Activated T-helper 1 cell treated with Interleukin-2 at 50 U/mL for 16 hours (primary cell): ENCODE measurements around the gene PFAS.
"Not testable (repeated sequence)": the region's sequence is repeated elsewhere in the genome, so short reads cannot be mapped to it uniquely, and the experiment has no call there.

Experiments
- DNase-seq: peaks from one replicate; pipeline ENCODE4 v3.0.0-alpha.2; 2020; ENCODE audit warnings: low read depth

The PFAS gene, protein sequence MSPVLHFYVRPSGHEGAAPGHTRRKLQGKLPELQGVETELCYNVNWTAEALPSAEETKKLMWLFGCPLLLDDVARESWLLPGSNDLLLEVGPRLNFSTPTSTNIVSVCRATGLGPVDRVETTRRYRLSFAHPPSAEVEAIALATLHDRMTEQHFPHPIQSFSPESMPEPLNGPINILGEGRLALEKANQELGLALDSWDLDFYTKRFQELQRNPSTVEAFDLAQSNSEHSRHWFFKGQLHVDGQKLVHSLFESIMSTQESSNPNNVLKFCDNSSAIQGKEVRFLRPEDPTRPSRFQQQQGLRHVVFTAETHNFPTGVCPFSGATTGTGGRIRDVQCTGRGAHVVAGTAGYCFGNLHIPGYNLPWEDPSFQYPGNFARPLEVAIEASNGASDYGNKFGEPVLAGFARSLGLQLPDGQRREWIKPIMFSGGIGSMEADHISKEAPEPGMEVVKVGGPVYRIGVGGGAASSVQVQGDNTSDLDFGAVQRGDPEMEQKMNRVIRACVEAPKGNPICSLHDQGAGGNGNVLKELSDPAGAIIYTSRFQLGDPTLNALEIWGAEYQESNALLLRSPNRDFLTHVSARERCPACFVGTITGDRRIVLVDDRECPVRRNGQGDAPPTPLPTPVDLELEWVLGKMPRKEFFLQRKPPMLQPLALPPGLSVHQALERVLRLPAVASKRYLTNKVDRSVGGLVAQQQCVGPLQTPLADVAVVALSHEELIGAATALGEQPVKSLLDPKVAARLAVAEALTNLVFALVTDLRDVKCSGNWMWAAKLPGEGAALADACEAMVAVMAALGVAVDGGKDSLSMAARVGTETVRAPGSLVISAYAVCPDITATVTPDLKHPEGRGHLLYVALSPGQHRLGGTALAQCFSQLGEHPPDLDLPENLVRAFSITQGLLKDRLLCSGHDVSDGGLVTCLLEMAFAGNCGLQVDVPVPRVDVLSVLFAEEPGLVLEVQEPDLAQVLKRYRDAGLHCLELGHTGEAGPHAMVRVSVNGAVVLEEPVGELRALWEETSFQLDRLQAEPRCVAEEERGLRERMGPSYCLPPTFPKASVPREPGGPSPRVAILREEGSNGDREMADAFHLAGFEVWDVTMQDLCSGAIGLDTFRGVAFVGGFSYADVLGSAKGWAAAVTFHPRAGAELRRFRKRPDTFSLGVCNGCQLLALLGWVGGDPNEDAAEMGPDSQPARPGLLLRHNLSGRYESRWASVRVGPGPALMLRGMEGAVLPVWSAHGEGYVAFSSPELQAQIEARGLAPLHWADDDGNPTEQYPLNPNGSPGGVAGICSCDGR (N-terminal part only)

GRCh38 chr17:8248751-8249607 is at the start of gene PFAS:
Gene PFAS (plus strand): TSS chr17:8249289. CDS start chr17:8253938, 4,649 bp downstream.
- peak; percentile 93 for DNase-seq

GRCh38 chr17:8204761-8205555 is 44.1 kb upstream of the PFAS start:
- no peak for DNase-seq

DNA sequence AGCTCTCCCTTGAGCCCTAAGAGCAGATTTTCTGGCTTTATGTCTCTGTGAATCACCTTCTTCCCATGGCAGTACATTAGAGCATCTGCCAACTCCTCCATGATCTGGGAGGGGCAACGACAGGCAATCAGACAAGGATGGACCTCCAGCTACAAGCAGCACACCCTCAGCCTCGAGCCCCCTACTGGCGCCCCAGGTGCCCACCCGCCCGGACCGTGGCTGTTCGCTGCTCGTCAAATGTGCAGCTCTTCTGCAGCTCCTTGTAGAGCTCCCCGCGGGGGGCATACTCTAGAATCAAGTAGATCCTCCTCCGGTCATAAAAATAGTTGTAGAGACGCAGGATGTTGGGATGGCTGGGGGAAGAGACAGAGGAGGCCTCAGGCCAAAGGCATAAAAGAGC is 42.6 kb upstream of the PFAS start:
- no peak for DNase-seq

GRCh38 chr17:8209907-8210760 is 39.0 kb upstream of the PFAS start, which contains the start of gene AURKB:
Gene AURKB (minus strand): TSS chr17:8210575. CDS start chr17:8210224, 351 bp downstream.
- DNase-seq = peak; percentile 84

- DNase-seq = no peak
Measured at GRCh38 chr17:8210761-8211458, 38.2 kb upstream of the PFAS start.

- DNase-seq = no peak
Measured at GRCh38 chr17:8212312-8213180, 36.5 kb upstream of the PFAS start.

GRCh38 chr17:8214000-8214399 is 35.1 kb upstream of the PFAS start:
- DNase-seq = not testable (repeated sequence)

DNA sequence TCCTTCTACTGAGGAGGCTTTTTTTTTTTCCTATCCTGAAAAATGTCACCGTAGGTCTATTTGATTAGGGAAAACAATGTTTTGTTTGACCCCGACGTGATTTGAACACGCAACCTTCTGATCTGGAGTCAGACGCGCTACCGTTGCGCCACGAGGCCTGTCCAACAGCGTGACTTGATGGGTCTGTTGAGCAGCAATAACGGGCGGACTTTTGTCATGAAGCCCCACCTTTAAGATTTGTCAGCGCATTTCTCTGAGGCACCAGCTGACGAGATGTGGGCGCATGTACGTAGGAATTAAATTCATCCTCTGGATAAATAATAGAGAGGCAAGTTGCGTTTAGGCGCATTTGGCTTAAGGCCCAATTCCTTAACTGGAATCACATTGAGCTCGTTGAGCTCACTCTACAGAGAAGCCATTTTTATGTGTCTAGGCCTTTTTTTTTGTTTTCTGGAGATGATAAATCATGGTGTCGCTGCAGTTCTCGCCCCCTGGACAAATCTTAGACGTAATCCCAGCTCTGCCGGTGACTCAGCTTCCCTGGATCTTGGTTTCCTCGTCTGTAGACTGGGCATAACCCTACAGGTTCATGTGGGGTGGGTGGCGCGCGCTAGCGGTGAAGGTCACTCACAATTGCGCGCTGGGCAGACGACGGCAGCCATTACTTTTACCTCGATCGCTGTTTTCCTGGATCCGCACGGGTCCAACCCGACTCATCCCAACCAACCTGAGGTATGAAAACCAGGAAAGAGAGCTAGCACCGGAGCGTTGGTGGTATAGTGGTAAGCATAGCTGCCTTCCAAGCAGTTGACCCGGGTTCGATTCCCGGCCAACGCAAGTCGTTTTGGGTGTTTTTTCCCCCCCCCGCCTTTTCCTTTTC is 28.1 kb upstream of the PFAS start:
- DNase-seq = peak; percentile 73

DNA sequence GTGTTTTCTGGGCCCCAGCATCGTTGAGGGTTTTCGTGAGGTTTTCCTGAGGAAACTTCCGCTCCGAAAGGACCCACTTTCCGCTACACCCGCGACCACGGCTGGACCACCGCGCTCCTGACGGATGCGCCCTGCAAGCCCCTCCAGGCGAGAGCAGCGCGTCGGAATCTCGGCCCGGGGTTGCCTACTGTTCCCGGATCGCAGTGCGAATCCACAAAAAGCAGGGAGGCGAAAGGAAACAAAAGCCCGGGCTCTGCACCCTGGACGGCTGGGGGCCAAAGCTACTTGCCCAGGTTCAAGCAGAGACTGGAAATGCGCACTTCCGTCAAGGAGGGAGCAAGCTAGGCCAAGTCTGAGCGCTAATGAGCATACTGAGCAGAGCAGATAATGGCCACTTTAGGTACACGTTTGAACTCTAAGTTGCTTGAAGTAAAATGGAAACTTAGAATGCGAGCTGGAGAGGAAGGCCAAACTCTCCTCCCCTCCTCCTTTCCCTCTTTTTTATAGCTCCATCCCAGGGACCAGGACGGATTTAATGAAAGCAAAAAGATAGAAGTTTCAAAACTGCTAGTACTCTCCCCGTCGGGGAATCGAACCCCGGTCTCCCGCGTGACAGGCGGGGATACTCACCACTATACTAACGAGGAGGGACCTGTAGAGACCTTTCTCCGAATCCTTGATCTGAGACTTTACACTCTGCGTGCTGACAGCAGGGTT is 27.3 kb upstream of the PFAS start:
- peak; percentile 75 for DNase-seq

- DNase-seq = no peak
Measured at GRCh38 chr17:8222380-8222629, 26.8 kb upstream of the PFAS start.

DNA sequence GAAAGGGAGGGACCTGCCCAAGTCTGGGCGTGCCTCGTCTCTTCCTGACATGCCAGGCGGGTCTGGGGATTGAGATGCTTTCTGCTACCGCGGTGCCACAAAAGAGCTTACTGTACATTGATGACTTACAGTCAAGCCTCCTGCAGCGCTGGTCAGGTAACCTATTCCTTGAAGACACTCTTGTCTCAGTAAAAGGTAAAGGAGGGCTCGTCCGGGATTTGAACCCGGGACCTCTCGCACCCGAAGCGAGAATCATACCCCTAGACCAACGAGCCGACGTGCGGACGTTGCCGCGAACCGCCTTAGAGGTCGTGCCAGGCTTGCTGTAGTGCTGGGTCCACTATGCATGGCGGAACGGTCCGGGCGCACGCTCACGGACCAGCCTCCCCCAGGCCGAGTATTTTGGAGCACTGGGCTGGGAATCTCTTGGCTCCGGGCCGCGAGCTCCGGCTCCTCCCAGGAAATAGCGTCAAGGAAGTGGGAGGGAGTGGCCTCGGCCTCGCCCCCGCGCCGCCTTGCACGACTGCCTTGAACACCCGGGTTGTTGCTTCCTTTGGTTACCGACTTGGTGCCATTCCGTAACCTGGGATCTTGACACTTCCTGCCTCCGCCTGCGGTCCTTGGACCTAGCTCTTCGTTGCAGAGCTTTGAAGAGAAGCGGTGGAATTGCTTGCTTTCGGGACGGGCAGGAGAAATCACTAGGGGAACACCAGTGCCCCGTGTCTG is 26.3 kb upstream of the PFAS start:
- DNase-seq = peak; percentile 79

DNA sequence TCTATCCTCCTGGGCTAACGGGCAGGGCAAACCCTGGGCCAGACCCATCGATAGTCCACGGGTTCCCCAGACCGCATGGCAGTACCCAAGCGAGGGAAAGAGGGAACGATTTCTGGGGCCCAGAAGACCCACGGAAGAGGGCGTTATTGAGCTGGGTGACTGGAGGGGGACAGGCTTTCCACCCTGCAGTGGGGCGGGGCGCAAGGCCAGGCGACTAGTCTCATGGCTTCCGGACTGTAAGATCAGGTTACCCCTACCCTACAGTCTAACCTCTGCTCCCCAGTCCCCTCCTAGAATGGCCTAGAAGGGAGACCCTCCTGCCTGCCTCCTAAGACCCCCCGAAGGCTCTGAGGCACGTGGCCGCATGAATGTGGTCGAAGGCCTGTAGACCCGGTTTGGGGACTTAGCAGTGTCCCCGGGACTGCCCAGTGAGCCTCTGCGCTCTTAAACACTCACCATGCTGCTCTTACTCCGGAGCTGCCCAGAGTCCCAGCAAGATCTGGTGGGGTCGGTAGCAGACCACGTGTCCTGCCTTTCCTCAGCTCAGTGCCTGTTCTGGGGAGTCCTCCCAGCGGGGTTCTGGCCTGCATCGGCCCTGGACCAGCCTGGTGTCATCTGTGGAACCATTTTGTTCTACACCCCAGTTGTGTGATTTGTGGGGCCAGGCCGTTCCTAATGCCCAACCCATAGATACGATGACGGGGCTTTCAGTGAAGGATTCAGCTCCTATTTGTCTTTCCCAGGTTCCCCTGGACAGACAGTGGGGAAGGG is 25.5 kb upstream of the PFAS start:
- DNase-seq = no peak

DNA sequence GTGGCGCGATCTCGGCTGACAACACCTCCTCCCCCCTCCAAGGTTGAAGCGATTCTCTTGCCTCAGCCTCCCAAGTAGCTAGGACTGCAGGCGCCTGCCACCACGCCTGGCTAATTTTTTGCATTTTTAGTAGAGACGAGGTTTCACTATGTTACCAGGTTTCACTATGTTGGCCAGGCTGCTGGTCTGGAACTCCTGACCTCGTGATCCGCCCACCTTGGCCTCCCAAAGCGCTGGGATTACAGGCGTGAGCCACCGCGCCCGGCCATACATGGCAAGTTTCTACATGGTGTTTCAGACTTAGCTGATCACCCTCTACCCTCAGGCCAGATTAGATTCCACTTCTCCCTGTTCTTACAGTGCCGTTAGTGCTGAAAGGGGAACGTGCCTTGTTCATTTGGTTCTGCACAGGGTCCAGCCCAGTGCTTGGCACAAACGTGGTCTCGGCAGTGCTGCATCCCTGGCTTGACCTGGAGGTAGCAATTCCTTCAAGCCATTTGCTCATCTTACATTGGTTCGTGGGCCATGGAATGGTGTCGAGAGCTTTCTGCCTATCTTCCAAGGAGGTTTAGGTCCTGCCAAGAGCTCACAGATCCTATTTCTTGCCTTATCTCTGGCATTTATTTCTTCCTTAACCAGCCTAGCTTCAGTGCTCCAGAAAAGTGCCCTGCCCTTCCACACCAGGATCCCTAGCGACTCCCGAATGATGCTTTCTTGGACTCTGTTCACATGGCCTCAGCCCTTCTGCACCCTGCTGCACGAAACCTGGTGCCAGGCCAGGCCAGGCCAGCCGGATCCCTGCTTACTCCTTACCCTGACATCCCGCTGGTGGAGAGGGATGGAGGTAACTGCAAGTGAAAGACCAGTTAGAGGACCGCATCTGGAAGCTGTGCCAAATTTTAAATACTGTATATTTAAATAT is 23.9 kb upstream of the PFAS start:
- DNase-seq = no peak
